GM12873 (cell line): ENCODE results near the gene TSPAN2.

Source experiments
- TF ChIP-seq, protein P1 (sequence below): IDR thresholded peaks from 2 replicates; pipeline ENCODE4 v1.5.1; 2012; ENCODE audit warnings: low read depth, mild to moderate bottlenecking, moderate library complexity, low read length, control low read depth; ENCODE audit not compliant: insufficient read depth; ENCODE audit errors: missing control alignments

Gene TSPAN2

DNA sequence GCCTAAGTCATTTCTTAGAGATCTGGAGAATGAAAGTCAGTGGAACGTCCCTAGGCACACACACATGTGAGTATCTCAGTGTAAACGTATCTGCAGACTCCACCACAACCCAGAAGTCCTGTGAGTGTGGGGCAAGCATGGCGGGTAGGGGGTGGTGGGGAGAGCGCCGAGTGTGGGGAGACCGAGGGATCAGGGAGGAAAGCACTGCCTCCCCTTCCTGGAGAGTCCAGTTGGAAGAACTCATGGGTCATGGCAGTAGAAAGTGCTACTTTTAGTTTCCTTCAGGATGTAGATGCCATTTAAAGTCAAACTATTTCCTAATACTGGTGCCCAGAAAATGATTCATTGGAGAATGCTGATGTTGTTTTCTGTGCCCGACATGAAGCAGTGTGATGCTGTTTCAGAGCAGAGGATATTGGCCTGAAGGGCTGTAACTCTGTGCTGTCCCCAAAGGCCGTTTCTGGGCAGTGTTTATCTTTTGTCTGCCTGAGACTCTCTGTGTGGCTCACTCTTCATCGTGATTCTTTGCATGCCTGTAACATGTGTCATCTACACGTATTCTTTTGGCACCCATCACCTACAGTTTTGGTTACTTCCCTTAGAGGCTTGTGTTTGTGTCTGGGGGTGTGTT is 45.7 kb upstream of the TSPAN2 start:
- TF ChIP-seq, protein P1, sequence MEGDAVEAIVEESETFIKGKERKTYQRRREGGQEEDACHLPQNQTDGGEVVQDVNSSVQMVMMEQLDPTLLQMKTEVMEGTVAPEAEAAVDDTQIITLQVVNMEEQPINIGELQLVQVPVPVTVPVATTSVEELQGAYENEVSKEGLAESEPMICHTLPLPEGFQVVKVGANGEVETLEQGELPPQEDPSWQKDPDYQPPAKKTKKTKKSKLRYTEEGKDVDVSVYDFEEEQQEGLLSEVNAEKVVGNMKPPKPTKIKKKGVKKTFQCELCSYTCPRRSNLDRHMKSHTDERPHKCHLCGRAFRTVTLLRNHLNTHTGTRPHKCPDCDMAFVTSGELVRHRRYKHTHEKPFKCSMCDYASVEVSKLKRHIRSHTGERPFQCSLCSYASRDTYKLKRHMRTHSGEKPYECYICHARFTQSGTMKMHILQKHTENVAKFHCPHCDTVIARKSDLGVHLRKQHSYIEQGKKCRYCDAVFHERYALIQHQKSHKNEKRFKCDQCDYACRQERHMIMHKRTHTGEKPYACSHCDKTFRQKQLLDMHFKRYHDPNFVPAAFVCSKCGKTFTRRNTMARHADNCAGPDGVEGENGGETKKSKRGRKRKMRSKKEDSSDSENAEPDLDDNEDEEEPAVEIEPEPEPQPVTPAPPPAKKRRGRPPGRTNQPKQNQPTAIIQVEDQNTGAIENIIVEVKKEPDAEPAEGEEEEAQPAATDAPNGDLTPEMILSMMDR, result no peak

DNA sequence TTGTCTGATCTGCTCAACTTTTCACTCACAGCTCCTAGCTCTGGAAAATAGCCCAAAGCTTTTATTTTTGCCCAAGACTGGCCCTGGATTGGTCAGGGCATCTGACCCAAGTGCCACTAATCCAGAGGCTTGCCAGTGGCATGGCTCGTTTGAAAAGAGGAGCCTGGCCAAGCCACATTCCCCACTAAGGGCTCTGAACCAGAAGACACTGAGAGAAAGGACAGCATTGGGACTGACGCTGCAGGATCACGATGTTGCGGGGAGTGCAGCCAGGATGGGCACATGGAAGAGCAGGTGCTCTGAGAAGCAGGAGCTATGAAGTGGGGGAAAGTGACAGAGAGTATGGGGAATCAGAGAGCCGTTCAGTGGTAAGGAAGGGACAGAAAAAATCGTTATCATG is 44.9 kb upstream of the TSPAN2 start:
- TF ChIP-seq, protein P1, result no peak

DNA sequence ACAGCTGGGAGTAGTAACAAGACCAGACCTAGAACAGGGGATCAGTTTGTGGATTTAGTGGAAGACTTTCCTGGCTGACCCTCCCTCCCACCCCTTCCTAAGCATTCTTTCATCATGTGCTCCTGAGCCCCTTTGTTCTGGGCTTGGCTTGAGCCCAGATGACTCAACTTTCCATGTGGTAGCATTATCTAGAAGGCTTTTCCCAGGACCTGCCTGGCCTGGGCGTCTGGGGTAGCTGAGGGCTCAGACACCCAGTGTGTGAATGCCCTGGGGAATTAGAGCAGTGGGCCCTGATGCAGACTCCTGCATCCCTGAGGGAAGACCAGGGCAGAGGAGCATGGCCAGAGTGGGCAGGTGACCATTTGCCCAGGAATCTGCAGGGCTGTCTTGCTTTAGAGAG is 44.1 kb upstream of the TSPAN2 start:
- TF ChIP-seq, protein P1, result no peak

DNA sequence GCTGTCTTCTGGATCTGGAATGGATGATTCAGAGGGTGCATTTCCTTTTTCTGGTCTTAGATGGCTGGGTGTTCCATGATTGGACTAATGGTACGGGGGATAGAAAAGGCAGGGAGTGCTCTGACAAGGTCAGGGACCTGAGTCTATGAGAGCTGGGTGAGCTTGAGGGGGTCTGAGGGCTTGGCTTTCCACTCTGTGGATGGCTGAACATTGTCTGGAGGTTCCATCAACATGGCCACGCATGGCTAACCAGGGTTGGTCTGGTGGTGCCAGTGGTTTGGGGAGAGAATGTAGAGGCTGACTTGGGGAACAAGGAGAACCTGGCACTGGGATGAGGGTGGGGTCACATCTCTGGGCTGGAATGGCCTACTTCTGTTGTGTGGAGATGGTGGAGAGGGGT is 41.5 kb upstream of the TSPAN2 start:
- TF ChIP-seq, protein P1, result no peak

DNA sequence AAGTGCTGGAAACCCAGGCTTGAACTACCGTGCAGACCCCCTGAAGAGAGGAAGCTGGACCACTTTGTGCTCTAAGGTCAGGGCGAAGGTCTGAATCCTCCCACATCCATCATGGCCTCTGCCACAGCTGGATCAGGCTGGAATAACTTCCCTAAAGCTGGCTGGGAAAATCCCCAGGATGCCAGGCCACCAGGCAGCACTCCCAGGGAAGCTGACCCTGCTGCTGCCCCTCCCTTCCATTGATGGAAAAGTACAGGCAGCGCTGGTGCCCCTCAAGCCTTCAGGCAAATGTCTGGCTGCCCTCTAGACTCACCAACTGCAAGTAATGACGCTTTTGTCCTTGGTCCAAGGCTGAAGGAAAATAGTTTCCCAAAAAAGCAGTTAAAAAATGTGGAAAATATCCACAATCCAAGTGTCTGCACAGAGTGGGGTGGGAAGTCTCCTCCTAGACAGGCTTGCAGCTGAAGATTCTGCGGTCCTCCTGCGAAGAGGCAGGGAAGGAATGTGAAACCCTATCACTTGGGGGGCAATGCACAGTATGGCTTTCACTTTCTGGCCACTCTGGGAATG is 39.9 kb upstream of the TSPAN2 start:
- TF ChIP-seq, protein P1, result no peak

DNA sequence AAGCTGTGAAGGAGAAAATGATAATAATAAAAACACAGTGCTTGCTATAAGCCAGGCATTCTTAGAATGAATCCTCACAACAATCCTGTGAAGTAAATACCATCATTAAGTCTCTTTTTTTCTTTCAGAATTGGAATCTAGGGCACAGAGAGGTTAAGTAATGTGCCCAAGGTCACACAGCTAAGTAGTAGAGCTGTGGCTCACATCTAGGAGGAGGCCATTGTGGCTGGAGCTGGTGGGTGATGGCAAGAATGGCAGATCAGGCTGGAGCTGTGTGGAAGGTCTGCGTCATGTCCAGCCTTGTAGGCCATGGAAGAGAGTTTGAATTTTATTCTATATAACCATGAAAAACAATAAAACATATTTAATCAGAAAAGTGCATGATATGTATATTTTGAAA is 38.2 kb upstream of the TSPAN2 start:
- TF ChIP-seq, protein P1, result no peak

DNA sequence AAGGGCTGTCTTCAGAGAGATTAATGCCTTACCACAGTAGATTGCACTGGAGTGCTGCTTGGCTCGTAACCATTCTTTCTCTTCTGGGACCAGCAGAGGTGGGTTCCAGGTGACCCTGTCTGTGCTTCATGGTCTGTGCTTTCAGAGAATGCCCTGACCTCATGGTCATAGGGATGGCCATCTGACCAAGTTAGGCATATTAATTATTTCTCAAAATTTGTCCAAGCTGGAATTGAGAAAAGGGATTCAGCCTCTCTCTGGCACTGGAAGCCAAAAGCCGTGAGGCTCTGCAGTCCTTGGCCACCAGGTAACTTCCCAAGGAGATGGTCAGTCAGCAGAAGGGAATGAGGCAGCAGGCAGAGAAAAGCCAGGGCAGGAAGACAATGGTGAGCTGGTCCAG is 37.2 kb upstream of the TSPAN2 start:
- TF ChIP-seq, protein P1, result no peak
